Stimulated activated CD8-positive, alpha-beta memory T cell treated with anti-CD3 and anti-CD28 coated beads, Interleukin-12 subunit alpha, Interleukin-12 subunit beta, amount 100 ng/mL, for 24 hours (primary cell): ENCODE measurements around the gene TRIM37.
"Not testable (repeated sequence)": the region's sequence is repeated elsewhere in the genome, so short reads cannot be mapped to it uniquely, and the experiment has no call there.

ENCODE experiments used
- DNase-seq: peaks from one replicate; pipeline ENCODE4 v3.0.0-alpha.2; 2020; ENCODE audit errors: extremely low read depth

Gene TRIM37, protein sequence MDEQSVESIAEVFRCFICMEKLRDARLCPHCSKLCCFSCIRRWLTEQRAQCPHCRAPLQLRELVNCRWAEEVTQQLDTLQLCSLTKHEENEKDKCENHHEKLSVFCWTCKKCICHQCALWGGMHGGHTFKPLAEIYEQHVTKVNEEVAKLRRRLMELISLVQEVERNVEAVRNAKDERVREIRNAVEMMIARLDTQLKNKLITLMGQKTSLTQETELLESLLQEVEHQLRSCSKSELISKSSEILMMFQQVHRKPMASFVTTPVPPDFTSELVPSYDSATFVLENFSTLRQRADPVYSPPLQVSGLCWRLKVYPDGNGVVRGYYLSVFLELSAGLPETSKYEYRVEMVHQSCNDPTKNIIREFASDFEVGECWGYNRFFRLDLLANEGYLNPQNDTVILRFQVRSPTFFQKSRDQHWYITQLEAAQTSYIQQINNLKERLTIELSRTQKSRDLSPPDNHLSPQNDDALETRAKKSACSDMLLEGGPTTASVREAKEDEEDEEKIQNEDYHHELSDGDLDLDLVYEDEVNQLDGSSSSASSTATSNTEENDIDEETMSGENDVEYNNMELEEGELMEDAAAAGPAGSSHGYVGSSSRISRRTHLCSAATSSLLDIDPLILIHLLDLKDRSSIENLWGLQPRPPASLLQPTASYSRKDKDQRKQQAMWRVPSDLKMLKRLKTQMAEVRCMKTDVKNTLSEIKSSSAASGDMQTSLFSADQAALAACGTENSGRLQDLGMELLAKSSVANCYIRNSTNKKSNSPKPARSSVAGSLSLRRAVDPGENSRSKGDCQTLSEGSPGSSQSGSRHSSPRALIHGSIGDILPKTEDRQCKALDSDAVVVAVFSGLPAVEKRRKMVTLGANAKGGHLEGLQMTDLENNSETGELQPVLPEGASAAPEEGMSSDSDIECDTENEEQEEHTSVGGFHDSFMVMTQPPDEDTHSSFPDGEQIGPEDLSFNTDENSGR

DNA sequence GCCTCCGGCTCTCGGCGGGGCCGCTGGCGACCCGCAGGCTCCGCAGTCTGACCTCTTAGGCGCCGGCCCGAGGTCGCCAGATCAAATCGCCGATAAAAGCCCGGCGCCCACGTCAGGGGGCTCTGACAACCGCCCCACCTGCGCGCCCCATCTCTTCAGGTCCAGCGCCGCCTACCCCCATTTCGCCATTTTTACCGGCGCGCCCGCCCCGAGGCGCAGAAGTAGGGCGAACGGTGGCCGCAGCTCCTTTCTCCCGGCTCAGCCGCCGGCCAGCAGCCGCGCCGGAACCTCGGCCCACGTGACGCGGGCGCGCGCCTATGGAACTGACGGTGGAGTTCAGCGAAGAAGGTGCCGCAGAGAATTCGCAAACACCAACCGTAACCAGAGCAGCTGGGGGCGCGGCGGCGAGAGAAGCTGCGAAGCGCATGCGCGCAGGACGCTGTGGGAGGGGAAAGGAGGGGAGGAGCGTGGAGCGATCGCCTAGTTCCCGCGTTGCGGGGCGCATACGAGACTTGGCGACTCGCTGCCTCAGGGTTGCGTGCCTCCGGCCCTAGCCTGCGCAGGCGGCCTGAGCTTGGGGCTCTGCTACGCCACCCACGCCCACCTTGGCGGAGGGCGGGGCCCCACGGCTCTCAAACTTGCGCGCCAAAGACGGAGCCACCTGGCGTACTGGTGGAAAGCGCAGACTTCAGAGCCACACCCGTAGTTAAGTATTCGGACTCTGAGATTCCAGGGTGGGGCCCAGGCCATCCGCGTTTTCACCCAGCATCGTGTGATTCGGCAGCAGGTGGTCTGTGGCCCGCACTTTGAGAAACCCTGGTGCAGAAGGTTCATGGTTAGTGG, at the start of gene TRIM37:
TSS of gene TRIM37 (minus strand) at position 418 of the 843 bp plus-strand sequence. CDS start 419 bp downstream, outside the sequence.
- DNase-seq: peak; percentile 98

DNA sequence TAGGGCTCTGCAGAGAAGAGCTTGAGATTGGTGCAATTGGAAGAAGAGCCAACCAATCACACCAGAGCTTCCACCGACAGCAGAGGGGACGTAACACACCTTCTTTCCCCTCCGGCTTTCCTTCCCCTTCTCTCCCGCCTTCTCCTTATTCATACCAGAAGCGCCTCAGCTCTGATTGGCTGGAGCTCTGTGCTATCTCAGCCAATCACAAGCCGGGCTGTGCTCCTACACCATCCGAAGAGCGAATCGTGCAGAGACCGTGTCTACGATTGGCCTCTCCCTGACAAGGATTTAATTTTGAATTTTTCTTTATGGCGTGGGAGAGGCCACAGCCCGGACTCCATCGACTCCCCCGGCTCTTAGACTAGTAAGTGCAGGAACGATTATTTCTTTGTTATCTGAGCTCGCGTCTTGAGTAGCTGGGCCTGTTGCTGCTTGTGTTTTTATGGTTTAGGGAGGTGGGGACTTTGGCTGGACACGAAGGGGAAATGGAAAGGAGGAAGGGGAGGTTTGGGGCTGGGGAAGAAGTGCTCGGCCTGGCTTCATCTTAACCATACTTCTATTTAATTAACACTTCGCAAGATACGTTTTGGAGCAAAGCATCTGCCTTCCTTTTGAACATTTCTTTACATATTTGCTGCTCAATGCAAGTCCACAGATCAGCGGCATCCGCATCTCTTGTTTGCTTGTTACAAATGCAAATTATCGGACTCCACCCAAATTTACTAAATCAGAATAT, 48.9 kb upstream of the TRIM37 start, which contains the start of gene PRR11:
TSS of gene PRR11 (plus strand) at position 308 of the 739 bp plus-strand sequence. CDS start 14,007 bp downstream, outside the sequence.
- peak; percentile 80 for DNase-seq

DNA sequence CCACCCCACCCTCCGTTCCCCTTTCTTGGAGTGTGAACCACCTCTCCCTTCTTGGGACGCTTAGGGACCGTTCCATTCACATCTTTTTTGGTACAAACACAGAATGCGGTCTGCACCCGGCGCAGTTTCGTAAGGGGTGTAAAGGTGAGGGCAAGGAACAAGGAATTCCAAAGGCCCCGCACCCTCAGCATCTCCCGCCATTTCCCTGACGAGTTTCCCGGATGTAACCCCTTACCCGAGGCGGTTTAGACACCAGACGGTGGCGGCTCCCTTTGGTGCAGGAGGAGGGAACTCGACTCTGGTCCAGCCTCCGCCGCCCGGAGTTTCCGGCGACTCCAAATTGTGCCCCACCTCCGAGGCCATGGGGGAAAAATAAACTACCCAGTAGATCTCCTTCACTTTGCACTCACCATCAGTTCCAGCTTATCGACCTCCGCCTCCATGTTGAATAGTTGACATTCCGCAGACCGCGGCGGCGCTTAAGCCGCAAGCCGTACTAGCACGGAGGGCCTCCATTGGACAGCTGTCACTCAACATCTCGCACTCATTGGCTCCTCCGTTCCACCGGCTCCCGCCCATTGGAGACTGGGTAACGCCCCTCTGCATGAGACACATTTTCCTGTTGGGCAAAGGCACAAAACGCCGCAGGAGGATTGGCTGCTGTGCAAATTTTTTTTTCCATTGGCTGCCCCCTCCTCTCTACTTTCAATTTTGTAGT, 48.2 kb upstream of the TRIM37 start, which contains the start of gene SKA2:
TSS of gene SKA2 (minus strand) at position 466 of the 718 bp plus-strand sequence. CDS start at position 443, 23 bp downstream.
- peak; percentile 93 for DNase-seq

- DNase-seq: no peak
Observed at GRCh38 chr17:59154292-59154720, 47.6 kb upstream of the TRIM37 start.

GRCh38 chr17:59152925-59153324, 46.2 kb upstream of the TRIM37 start:
- no peak for DNase-seq

DNA sequence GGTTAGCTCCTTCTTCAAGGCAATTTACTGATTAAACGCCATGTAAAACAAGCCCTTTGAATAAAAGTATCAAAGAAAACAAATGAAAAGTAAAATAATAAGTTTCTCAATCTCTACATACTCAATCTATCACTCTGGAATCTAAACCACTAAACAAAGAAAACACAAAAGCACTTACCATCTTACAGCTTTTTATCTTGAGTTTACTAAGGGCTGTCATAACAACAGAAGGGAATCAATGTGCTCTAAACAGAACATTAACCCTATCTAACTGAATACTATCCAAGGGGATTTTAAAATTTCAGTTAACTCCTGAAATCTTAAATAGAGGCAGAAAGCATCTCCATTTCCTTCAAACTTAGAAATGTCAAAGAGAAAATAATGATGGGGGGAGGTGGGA, 44.9 kb upstream of the TRIM37 start:
- no peak for DNase-seq

DNA sequence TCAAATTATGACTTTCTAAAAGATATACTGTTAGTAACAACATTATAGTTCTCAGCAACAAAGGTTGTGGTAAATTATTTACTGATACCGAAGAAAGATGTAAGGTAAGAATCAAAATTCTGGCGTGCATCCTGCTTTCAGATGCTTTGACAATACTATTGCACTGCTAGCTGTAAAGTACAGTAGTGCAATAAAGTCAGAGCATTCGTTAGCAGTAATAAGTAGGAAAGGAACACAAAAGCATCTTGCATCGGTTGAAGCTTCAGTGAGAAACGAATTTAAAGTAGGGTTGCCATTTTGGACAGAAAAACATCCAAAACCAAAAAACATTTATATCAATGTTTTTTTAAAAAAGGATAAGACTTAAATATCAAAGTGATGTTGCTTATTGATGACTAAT, 44.3 kb upstream of the TRIM37 start:
- no peak for DNase-seq

DNA sequence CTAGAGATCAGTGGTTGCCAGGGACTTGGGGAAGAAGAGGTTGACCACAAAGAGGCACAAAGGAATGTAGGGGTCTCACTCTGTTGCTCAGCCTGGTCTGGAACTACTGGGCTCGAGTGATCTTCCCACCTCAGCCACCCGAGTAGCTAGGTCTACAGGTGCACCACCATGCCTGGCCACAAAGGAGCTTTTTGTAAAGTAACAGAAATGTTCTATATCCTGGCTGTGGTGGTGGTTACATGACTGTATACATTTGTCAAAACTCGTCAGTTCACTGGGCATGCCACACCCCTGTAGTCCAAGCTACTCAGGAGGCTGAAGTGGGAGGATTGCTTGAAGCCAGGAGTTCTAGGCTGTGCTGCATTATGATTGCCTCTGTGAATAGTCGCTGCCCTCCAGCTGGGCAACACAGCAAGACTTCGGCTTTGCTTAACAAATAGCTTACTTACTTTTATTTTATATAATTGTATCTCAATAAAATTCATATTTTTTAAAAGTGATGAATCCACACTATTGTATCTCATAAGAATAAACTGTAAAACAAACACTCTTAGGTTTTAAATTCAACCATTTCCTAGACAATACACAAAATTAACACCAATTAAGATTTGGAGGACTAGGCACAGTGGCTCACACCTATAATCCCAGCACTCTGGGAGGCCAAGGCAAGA, 43.3 kb upstream of the TRIM37 start:
- no peak for DNase-seq

- DNase-seq: no peak
Observed at GRCh38 chr17:59149051-59149450, 42.4 kb upstream of the TRIM37 start.

GRCh38 chr17:59145571-59146096, 39.0 kb upstream of the TRIM37 start:
- no peak for DNase-seq

DNA sequence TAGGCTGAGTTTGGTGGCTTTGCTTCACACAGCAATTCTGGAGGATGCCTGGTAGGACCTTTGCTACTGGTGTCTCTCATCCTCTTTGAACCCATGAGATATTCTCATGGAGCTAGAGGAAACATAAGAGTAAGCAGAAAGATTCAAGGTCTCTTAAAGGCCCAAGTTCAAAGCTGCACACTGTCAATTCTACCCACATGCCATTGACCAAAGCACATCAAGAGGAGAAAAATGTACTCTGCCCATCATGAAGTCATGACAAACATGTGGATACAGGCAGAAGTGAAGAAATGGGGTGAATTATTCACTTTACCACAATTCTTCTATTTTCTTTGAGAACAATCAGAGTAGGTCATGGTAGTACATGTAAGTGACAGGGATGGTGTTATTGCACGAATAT, 35.2 kb upstream of the TRIM37 start:
- DNase-seq: no peak

GRCh38 chr17:59139939-59140338, 33.3 kb upstream of the TRIM37 start:
- no peak for DNase-seq

DNA sequence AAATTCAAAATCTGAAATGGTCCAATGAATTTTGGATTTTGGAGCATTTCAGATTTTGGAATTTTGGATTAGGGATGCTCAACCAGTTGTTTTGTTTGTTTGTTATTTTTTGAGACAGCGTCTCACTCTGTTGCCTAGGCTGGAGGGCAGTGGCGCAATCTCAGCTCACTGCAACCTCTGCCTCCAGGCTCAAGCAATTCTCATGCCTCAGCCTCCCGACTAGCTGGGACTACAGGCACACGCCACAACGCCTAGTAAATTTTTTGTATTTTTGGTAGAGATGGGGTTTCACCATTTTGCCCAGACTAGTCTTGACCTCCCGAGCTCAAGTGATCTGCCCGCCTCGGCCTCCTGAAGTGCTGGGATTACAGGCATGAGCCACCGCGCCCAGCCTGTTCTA, 31.7 kb upstream of the TRIM37 start:
- not testable (repeated sequence) for DNase-seq

DNA sequence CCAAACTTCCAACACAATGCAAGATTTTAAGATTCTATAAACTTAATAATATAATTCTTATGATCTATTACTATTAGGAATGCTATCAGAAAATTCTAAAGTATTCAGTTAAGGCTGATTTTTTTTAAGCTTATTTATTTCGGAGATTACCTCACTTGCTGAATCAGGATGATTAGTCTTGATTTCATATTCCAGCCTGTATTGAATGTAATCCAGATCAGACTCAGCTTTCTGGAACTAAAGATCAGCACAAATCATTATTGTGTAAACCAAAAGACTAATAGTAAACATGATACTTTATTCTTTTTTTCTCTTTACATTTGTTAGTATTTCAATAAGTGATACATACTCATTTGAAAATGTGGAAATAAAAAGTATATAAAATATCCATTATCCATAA, 24.5 kb upstream of the TRIM37 start:
- no peak for DNase-seq

DNA sequence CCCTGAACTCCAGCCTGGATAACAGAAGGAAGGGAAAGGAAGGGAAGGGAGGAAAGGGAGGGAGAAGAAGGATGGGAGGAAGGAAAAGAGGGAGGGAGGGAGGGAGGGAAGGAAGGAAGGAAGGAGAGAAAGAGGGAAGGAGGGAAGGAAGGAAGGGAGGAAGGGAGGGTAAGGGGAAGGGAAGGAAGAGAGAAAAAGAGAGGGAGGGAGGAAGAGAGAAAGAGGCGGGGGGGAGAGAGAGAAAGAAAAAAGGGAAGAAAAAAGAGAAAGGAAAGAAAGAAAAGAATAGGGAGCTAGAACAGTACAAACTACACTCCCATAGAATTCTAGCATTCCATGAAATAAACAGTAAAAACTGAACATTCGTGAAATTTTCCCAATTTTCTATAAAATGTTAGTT, 23.1 kb upstream of the TRIM37 start:
- no peak for DNase-seq

DNA sequence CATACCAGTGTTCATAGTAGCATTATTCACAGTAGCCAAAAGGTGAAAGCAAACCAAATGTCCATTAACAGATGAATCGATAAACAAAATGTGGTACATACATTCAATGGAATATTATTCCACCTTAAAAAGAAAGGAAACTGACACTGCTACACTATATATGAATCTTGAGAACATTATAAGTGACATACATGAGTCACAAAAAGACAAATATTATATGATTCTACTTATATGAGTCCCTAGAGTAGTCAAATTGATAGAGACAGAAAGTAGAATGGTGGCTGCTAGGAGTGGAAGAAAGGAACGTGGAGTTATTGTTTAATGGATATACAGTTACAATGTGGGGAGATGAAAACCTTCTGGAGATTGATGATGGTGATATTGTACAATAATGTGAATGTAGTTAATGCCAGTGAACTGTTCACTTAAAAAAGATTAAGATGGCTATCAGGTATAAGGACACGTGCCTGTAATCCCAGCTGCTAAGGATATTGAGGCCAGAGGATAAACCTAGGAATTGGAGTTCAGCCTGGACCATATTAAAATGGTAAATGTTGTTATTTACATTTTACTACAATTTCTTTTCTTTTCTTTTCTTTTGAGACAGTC, 20.2 kb upstream of the TRIM37 start:
- no peak for DNase-seq

DNA sequence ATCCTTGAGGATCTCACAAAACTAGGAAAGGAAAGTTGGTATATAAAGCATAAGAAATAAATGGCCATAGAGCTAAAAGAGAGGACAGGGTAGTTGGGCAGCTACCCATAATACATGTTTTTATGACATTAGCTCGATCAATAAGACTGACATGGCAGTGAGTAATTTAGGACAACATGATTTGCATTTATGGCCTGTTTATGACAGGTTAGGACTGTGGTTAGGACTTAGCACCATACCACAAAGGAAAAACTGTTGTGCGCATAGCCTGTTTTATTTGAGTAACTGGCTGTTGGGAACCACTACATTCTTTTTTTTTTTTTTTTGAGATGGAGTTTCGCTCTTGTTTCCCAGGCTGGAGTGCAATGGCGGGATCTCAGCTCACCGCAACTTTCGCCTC, 18.0 kb upstream of the TRIM37 start:
- DNase-seq: no peak

- DNase-seq: no peak
Observed at GRCh38 chr17:59121901-59122480, 15.3 kb upstream of the TRIM37 start.
